ENCODE data around the gene SLIT3.

The SLIT3 gene

DNA sequence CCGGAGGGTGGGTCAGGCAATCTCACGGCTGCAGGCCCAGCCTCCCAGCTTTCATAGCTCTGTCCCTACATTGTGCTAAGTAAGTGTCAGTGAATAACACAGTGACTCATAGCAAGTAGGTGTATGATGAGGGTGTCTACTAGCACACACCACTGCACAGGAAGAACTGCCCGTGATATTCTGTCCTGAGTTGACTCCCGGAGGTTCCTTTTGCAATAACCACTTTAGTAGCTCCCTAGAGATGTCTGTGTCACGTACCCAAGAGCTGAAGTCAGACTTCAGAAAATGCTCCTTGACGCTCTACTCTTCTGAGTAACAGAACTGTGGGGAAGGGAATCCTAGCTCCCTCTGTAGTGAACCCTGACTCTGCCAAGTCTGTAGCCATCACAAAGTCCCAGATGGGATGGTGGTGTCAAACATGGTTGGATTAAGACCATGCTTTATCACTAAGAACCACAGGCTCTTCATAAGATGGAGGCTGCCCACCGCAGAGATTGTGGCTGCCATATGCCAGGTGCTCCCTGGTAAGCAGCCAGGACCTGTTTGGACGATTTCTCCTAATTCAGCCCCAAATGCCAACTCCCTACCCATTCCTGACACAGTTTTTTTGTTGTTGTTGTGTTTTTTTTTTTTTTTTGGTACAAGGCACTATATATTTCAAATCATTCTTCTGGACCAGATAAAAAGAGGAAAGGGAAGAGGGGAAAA, 369.1 kb downstream of the SLIT3 start:
- DNase-seq (ENCODE audit: low read depth in 2 of 2) = no peak

DNA sequence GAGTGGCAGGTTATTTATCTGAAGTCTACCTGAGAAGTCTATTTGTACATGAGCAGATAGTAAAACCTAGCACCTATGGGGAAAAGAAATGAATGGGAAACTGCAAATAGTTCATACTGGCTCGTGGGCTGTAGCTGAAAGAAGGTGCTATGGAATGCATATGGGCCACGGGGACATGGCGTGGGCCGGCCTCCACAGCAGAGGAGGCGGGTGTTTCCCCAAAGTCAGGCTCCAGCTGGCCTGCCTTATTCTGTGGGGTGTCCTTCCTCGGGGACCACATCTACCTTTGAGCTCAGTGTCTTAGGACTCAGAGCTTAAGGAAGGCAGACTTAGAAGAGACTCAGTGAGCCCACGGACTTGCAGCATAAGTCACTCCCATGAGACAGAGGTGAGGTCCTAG, 371.3 kb downstream of the SLIT3 start:
- no peak for DNase-seq (ENCODE audit: low read depth in 2 of 2)

DNA sequence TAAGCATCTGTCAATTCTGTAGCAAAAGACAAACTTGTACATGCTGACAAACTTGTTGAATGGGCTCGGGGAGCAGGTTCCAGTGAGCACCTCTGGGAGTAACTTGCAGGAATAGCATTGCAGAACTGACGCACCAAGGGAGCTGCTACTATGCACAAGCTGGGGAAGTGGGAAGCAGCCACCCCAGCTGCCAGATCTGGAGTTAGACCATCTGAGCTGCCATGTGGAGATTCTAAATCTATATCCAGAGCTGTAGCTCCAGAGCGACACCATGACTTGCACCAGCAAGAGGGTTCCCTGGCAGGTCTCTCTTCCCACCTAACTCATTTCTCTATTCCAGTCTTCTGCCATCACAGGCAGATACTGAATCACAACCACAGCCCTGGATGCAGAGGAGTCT, 375.8 kb downstream of the SLIT3 start:
- DNase-seq (ENCODE audit: low read depth in 2 of 2) = no peak

DNA sequence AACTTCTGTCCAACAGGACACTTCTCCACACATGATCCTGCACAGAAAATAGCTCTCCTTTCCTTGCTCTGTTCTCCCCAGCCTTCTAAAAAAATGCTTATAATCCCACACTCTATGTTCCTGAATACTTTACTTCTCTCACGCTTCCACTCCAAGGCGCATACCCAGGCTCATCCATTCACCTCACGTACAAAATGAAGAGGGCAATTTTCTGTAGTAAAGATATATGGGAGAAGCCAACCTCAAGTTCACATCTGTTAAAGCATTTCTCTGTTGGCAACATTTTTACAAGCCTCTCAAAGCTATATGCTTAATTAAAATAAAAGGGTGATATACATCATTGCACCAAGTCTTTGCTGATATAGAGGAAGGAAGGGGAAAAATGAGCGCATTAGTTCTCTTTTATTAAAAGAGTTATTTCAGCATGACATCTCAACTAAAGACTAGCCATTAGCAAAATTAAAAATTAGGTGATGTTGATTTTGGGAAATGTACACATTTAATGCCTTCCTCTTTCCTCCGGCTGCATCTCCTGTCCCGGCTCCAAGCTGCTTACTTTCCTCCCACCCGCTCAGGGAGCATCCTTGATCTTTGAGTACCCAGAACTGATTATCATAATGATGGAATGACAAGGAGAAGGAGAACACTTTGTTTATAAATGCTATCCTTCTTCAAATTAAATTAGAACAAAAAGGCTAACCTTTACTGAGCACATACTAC, 379.6 kb downstream of the SLIT3 start:
- DNase-seq (ENCODE audit: low read depth in 2 of 2) = no peak

DNA sequence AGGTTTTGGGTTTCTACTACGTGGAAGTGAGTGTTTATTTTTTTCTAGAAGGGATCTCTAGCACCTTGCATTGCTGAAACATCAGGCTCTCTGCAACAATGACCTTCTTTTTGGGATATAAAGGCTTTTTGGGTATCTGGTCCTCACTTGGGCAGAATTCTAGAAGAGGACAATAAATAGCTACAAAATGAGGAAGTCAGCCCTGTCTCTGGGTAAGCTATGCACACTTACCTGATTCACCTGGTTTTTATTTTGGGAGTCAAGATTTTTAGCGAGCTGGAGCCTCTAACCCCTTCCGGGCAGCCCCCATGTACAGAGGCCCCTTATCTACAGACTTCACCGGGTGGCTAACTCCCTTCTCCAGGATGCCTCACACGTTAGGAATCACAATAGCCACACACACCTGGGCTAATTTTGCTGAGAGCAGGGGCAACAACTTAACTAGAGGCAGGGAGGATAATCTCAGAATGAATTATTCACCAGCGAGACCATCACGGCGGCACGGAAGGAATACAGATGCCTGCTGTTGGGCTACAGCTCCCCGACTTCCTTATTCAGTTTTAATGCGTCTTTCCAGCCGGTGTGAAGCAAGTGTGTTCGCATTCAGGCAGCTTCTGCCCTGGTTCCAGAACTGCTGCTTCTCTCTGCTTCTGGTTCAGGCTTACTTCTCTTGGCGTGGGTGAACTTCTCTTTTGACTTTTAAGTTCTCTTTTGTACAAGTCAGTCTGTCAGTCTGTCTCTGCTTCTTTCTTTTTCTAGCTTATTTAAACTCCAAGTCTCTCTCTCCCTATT, 380.7 kb downstream of the SLIT3 start:
- DNase-seq (ENCODE audit: low read depth in 2 of 2) = no peak

GRCh38 chr5:168917947-168918600, 382.9 kb downstream of the SLIT3 start:
- DNase-seq (ENCODE audit: low read depth in 2 of 2) = no peak

- no peak for DNase-seq (ENCODE audit: low read depth in 2 of 2)
These were observed 384.1 kb downstream of the SLIT3 start for GRCh38 chr5:168916852-168917251.

DNA sequence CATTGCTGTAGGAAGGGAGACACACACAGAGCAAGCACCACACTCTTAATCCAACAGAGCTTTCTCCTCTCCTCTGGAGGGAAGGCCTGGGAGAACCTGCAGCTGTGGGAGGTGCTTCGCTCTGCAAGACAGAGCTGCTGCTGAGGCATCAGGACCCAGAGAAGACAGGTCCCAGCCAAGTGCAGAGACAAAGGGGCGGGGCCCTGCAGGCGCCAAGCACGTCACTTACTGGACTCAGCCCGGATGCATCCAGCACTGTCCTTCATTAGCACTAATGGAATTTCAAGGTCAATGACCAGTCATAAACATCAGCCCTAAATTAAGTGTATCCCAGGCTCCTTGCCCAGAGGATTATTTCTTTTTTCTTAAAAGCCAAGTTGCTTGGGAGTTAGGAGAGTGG, 384.7 kb downstream of the SLIT3 start:
- DNase-seq (ENCODE audit: low read depth in 2 of 2) = no peak

DNA sequence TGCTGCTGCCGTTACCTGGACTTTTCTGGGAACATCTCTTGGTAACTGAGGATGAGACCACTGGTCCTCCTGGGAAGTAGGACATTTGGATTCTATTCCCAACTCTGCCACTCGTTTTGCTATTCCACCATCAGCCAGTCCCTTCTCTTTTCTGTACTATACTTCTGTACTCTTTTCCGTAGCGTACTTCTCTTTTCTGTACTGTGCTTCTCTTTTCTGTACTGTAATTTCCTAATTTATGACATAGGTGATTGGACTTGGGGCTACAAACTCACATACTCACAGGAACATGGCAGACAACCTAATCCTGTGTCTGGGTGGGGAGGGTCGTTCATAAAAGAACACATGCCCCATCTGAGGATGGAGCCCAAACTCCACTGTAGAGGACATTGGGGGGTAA, 386.4 kb downstream of the SLIT3 start:
- no peak for DNase-seq (ENCODE audit: low read depth in 2 of 2)

DNA sequence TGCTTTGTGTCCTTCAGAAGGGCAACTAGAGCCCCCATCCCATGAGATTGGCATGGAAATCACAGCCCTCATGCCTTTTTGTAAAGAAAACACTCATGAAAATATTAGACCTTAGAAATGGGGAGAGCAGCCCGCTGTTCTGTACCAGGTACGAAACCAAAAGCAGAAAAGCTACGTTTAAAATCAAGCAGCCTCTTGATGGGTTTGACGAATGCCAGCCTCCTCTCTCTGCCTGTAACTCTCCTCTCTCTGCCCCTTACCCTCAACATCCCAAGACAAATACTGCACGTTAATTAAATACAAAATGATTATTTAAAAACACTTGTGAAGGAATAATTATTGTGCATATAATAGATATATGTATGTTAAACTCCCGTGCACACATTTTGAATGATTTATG, 390.1 kb downstream of the SLIT3 start:
- no peak for DNase-seq (ENCODE audit: low read depth in 2 of 2)

GRCh38 chr5:168908207-168908606, 392.7 kb downstream of the SLIT3 start:
- DNase-seq (ENCODE audit: low read depth in 2 of 2) = no peak

DNA sequence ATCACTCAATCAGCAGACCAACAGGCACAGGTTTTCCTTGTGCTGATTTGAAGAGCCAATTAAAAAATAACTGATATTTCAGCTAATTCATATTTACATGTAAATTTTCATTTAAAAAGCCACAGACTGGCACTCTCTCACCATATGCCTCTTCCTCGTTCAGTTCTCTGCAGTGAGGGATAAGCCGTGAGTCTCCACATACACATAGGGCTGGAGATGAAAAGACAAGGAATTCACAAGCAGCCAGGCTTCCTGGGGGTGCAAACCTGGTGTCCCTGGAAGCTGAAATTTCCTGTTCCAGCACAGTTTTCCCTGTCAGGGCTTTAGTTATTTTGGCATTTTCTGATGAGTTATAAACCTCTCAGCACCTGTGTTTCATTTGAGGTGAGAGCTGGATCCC, 397.9 kb downstream of the SLIT3 start:
- DNase-seq (ENCODE audit: low read depth in 2 of 2) = no peak

DNA sequence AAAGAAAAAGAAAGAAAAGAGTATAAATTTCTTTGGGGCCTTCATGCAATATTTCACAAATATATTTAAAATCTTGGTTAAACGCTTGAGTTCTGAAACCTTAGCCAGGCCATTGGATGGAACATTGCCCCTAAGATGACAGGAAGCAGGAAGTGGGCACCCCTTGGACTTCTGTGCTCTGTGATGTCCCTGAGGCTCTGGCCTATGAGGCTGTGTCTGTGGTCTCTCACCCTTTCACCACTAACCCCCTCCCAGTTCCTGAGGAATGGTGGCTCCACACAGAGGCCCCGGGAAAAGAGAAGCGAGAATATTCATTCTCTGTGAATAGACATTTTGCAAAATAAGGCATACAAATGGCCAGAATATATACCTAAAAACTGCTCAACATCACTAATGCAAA, 401.3 kb downstream of the SLIT3 start:
- no peak for DNase-seq (ENCODE audit: low read depth in 2 of 2)

DNA sequence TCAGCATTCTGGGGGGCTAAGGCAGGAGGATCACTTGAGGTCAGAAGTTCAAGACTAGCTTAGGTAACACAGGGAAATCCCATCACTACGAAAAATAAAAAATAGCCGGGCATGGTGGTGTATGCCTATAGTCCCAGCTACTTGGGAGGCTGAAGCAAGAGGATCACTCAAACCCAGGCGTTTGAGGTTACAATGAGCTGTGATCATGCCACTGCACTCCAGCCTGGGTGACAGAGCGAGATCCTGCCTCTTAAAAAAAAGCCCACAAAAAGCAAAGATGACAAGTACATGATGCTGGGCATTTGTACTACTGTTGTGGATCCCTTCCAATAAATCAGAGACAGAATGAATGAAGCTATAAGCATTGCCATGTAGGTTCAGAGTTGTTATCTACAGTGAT, 401.7 kb downstream of the SLIT3 start:
- DNase-seq (ENCODE audit: low read depth in 2 of 2) = no peak

DNA sequence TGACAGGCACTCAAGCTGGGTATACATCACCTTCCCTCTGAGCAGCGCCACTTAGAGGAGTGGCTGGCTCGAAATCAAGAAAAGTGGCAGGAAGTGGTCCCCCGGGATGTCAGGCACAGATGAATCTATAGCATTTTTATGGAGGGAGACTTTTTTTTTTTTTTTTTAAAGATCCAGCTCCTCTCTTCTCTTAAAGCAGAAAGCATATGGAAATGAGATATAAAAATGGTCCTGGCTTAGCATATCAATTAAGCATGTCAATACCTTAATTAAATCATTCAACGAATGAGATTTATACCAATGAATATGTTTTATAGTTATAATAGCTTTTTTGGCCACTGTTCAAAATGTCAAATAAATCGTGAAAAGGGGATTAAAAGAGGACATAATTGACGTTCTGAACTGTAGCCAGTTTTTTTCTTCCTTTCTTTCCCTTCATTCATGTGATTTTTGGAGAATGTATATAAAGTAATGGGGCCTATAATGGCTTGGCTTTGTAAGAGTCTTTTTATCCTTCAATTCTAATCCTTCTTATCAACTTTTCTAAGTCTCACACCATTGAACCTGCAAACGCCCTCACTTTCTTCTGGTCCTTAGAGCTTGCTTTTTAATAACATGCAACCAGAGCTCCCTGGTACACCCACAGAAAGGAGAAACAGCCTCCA, 402.6 kb downstream of the SLIT3 start:
- DNase-seq (ENCODE audit: low read depth in 2 of 2) = no peak

GRCh38 chr5:168897387-168898122, 403.4 kb downstream of the SLIT3 start:
- no peak for DNase-seq (ENCODE audit: low read depth in 2 of 2)

DNA sequence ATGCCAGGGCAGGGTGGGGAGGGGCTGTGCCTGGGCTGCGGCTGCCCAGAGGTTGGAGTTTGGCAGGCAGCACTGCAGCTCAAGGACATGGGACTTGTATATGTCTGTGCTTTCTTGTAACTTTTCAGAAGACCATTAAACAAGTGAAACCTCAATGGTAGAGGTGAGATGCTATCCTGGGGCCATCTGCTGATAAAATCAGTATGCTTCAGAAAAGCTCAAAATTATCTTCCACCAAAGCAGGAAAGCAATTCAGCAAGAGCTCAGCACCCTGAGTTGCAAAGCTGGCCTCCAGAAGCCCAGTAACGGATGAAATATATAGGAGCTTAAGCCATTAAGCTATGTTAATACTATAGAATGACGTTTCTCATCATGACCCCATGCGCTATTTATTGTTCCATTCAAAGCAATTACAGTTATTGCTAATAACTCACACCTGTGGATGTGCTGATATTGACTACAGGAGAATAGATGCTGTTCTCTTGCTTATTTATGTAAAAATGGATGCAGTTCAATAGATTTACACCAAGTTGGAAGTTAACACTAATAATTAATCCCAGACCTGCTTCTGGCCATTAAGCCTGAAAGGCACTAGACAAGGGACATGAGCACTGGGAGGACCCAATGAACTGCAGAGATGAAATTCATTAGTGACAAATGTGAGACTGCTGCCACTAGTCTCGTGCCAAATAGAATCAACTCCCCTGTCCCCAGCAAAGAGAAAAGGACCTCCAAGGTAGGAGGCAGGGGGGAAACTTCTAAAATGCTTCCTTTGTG, 405.5 kb downstream of the SLIT3 start:
- DNase-seq (ENCODE audit: low read depth in 2 of 2) = no peak

DNA sequence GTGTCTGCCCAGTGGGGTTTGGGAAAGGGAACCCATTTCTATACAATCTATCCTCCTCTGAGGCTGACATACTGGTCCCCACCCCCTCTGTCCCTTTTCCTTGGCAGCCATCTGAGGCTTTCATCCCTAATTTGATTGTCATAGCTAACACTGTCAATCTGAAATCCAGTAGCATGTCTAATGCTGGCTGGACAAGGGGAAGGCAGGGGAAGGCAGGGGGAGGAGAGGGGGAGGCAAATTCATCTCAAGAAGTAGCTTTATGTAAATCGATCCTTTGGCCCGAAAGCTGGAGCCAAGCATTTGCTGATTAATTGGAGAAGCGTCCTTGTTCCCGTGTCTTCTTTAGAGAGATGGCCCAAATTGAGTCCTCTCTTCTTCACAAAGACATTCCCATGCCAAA, 407.7 kb downstream of the SLIT3 start:
- DNase-seq (ENCODE audit: low read depth in 2 of 2) = no peak

DNA sequence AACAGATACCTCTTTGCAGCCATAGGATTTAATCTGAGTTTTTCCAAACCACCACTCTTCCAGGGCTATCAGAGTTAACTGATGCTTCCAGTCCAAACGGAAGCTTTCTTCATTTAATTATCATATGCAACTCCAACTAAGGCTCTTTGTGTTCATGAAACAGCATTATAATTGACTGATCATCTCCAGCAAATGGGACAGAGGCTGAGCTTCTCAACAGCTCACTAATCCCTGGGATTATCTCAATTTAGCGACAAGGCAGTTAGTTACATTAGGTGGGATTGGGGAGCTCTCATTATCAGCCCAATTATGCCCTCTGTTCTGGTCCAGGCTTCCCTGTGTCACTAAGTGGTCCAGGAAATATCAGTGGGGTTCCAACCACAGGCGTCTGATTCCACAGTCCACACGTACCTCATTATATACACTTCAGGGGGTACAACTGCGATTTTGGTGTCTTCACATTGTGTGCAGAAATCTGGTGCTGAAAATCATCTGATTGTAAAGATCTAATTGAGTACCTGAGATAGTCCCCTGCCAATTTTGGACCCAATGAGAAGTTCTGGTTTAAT, 408.2 kb downstream of the SLIT3 start:
- no peak for DNase-seq (ENCODE audit: low read depth in 2 of 2)

Data from stimulated activated CD8-positive, alpha-beta memory T cell treated with anti-CD3 and anti-CD28 coated beads, Interleukin-2, amount 100 ng/mL, for 1 hour (primary cell).